ENCODE results near the gene KCTD2.
"Not testable (repeated sequence)": the region's sequence is repeated elsewhere in the genome, so short reads cannot be mapped to it uniquely, and the experiment has no call there.

Gene KCTD2

GRCh38 chr17:75039238-75039637 is 7.8 kb upstream of the KCTD2 start:
- Histone ChIP-seq H3K79me2 (ENCODE audit: control insufficient read depth, low read length) (no peaks in the 10 kb centered on the region; the same call in 1 of the 2 replicates), H3K4me2 (ENCODE audit: low read length) (no peak overlapping the region), H3F3A (ENCODE audit: control insufficient read depth, insufficient read depth) (peaks cover 3% of the 10 kb centered on the region; the same call in 1 of the 2 replicates), H4K20me1 (ENCODE audit: control insufficient read depth, insufficient read depth, low read depth, low read length) (no peaks in the 10 kb centered on the region), H3K27me3 (ENCODE audit: control insufficient read depth, low read length) (no peaks in the 10 kb centered on the region), H3K36me3 (ENCODE audit: control insufficient read depth, low read length) (peaks cover 32% of the 10 kb centered on the region), H3K9me3 (ENCODE audit: control insufficient read depth, insufficient read depth, low read length) (no peaks in the 10 kb centered on the region), H3K4me1 (ENCODE audit: control insufficient read depth, low read length) (peaks cover 12% of the 10 kb centered on the region), H3K4me3 (ENCODE audit: low read length) (no peak overlapping the region), H3K9me2 (replicated peaks; ENCODE audit: control insufficient read depth, low read length) (no peaks in the 10 kb centered on the region), H3K27ac (ENCODE audit: low read depth, low read length) (no peak overlapping the region)
- TF ChIP-seq EZH2phosphoT487 (IDR thresholded peaks at IDR 0.05; ENCODE audit: borderline replicate concordance, low read length) (no peak), CTCF (IDR thresholded peaks at IDR 0.05; ENCODE audit: low read depth, low read length, poor library complexity, severe bottlenecking) (no peak)

- Histone ChIP-seq H3K4me1 (ENCODE audit: control insufficient read depth, low read length) (peaks cover 6% of the 10 kb centered on the region), H3K27ac (ENCODE audit: low read depth, low read length) (no peak overlapping the region), H3K9me3 (ENCODE audit: control insufficient read depth, insufficient read depth, low read length) (no peaks in the 10 kb centered on the region), H3F3A (ENCODE audit: control insufficient read depth, insufficient read depth) (peaks cover 3% of the 10 kb centered on the region; the same call in 1 of the 2 replicates), H3K4me2 (ENCODE audit: low read length) (no peak overlapping the region), H3K9me2 (replicated peaks; ENCODE audit: control insufficient read depth, low read length) (no peaks in the 10 kb centered on the region), H3K27me3 (ENCODE audit: control insufficient read depth, low read length) (no peaks in the 10 kb centered on the region), H3K4me3 (ENCODE audit: low read length) (no peak overlapping the region), H4K20me1 (ENCODE audit: control insufficient read depth, insufficient read depth, low read depth, low read length) (no peaks in the 10 kb centered on the region), H3K79me2 (ENCODE audit: control insufficient read depth, low read length) (peaks cover 19% of the 10 kb centered on the region), H3K36me3 (ENCODE audit: control insufficient read depth, low read length) (peaks cover 36% of the 10 kb centered on the region)
- no peak for TF ChIP-seq CTCF (IDR thresholded peaks at IDR 0.05; ENCODE audit: low read depth, low read length, poor library complexity, severe bottlenecking)
- TF ChIP-seq EZH2phosphoT487 (IDR thresholded peaks at IDR 0.05; ENCODE audit: borderline replicate concordance, low read length) = no peak
These were observed 5.3 kb upstream of the KCTD2 start for GRCh38 chr17:75041656-75042280.

GRCh38 chr17:75043789-75044188 is 3.2 kb upstream of the KCTD2 start:
- peaks cover 30% of the 10 kb centered on the region for H3K36me3 ChIP-seq (ENCODE audit: control insufficient read depth, low read length)
- H3K9me2 ChIP-seq (replicated peaks; ENCODE audit: control insufficient read depth, low read length); H3K4me2 ChIP-seq (ENCODE audit: low read length); H3F3A ChIP-seq (ENCODE audit: control insufficient read depth, insufficient read depth); H3K9me3 ChIP-seq (ENCODE audit: control insufficient read depth, insufficient read depth, low read length); H3K27me3 ChIP-seq (ENCODE audit: control insufficient read depth, low read length); H3K27ac ChIP-seq (ENCODE audit: low read depth, low read length); H4K20me1 ChIP-seq (ENCODE audit: control insufficient read depth, insufficient read depth, low read depth, low read length); H3K4me3 ChIP-seq (ENCODE audit: low read length): not testable (repeated sequence)
- peaks cover 17% of the 10 kb centered on the region for H3K4me1 ChIP-seq (ENCODE audit: control insufficient read depth, low read length)
- H3K79me2 ChIP-seq (ENCODE audit: control insufficient read depth, low read length) = peaks cover 30% of the 10 kb centered on the region

GRCh38 chr17:75044716-75045115 is 2.3 kb upstream of the KCTD2 start:
- Histone ChIP-seq H4K20me1 (ENCODE audit: control insufficient read depth, insufficient read depth, low read depth, low read length) (no peaks in the 10 kb centered on the region), H3K4me1 (ENCODE audit: control insufficient read depth, low read length) (peaks cover 18% of the 10 kb centered on the region), H3K36me3 (ENCODE audit: control insufficient read depth, low read length) (peaks cover 23% of the 10 kb centered on the region), H3K27me3 (ENCODE audit: control insufficient read depth, low read length) (no peaks in the 10 kb centered on the region), H3K9me2 (replicated peaks; ENCODE audit: control insufficient read depth, low read length) (no peaks in the 10 kb centered on the region), H3K4me3 (ENCODE audit: low read length) (no peak overlapping the region), H3K79me2 (ENCODE audit: control insufficient read depth, low read length) (peaks cover 32% of the 10 kb centered on the region), H3F3A (ENCODE audit: control insufficient read depth, insufficient read depth) (peaks cover 4% of the 10 kb centered on the region; the same call in 1 of the 2 replicates), H3K4me2 (ENCODE audit: low read length) (no peak overlapping the region), H3K9me3 (ENCODE audit: control insufficient read depth, insufficient read depth, low read length) (no peaks in the 10 kb centered on the region), H3K27ac (ENCODE audit: low read depth, low read length) (no peak overlapping the region)
- TF ChIP-seq EZH2phosphoT487 (IDR thresholded peaks at IDR 0.05; ENCODE audit: borderline replicate concordance, low read length) = no peak

GRCh38 chr17:75045946-75046406 is 1.0 kb upstream of the KCTD2 start:
- Histone ChIP-seq H3K4me1 (ENCODE audit: control insufficient read depth, low read length) (peaks cover 18% of the 10 kb centered on the region), H3K4me2 (ENCODE audit: low read length) (peak overlapping the region; percentile 74), H3K79me2 (ENCODE audit: control insufficient read depth, low read length) (peaks cover 32% of the 10 kb centered on the region), H3K36me3 (ENCODE audit: control insufficient read depth, low read length) (peaks cover 20% of the 10 kb centered on the region), H3K4me3 (ENCODE audit: low read length) (peak overlapping the region; percentile 98)
- not testable (repeated sequence) for H3F3A ChIP-seq (ENCODE audit: control insufficient read depth, insufficient read depth); H3K9me3 ChIP-seq (ENCODE audit: control insufficient read depth, insufficient read depth, low read length); H3K27me3 ChIP-seq (ENCODE audit: control insufficient read depth, low read length); H3K9me2 ChIP-seq (replicated peaks; ENCODE audit: control insufficient read depth, low read length); H3K27ac ChIP-seq (ENCODE audit: low read depth, low read length); H4K20me1 ChIP-seq (ENCODE audit: control insufficient read depth, insufficient read depth, low read depth, low read length)

Measured in DOHH2 (cell line).